ENCODE data around the gene TK2.

- TF ChIP-seq CTCF (IDR thresholded peaks at IDR 0.05; ENCODE audit: low read length) (no peak), EZH2phosphoT487 (IDR thresholded peaks at IDR 0.05; ENCODE audit: low read length) (no peak)
Observed at GRCh38 chr16:66548068-66548467, 1.9 kb downstream of the TK2 start.

Measured in MM.1S (cell line).